ENCODE measurements around the gene DPP6. TPM values are rescaled to one million over a fixed set of nuclear protein-coding genes. Genes with fewer than 3 reads are reported as not detected.

Gene DPP6
- polyA plus RNA-seq, 1 donor (not counting 4 experiments of a cell fraction or from before 2014, with no cell fraction given) = not detected

DNA sequence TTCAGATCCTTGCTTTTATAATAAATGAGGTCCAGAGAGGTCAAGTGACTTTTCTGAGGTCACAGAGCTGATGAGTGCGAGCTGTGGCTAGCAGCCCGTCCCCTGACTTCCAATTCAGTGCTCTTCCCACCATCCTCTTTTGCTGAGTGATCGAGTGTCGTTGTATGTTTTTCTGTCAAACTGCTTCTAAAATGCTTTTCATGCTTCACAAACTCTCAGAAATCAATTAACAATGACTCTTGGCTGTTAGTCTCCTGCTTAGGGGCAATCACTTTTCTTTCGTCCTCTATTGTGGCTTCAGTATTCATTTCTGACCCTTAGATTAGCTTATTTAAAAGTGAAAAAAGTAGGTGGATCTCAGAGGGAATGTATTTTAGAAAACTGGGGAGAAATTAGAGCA is 423.7 kb downstream of the DPP6 start:
- Histone ChIP-seq H3K4me1 (ENCODE audit: control insufficient read depth, extremely low read depth, insufficient read depth, low read length) (no peaks in the 10 kb centered on the region), H3K79me2 (ENCODE audit: control insufficient read depth, insufficient read depth, low read length) (no peaks in the 10 kb centered on the region), H2AFZ (ENCODE audit: control insufficient read depth, low read length) (no peak overlapping the region), H3K27ac (ENCODE audit: control insufficient read depth, insufficient read depth, low read length) (no peak overlapping the region), H3K27me3 (ENCODE audit: control insufficient read depth, extremely low read depth, insufficient read depth, low read length) (no peaks in the 10 kb centered on the region), H3K9me3 (ENCODE audit: control insufficient read depth, low read depth, low read length) (peaks cover 1% of the 10 kb centered on the region), H3K36me3 (ENCODE audit: control insufficient read depth in 2 of 2, extremely low read depth in 1 of 2, insufficient read depth in 2 of 2, low read length in 2 of 2) (no peaks in the 10 kb centered on the region), H3K4me2 (ENCODE audit: control insufficient read depth, extremely low read depth, insufficient read depth, low read depth, low read length) (no peak overlapping the region), H3K9me1 (ENCODE audit: control insufficient read depth, extremely low read depth, insufficient read depth, low read length) (no peaks in the 10 kb centered on the region), H4K20me1 (ENCODE audit: control insufficient read depth, extremely low read depth, insufficient read depth, low read length) (no peaks in the 10 kb centered on the region), H3K9ac (ENCODE audit: control insufficient read depth, extremely low read depth, insufficient read depth, low read length) (no peak overlapping the region), H3K4me3 (ENCODE audit: control insufficient read depth in 2 of 3, extremely low read depth in 1 of 3, insufficient read depth in 2 of 3, low read depth in 1 of 3, low read length in 3 of 3) (no peak overlapping the region)
- DNase-seq (ENCODE audit: low read depth, low spot score) (no peak), FAIRE-seq (no peak)
- TF ChIP-seq, protein P1, sequence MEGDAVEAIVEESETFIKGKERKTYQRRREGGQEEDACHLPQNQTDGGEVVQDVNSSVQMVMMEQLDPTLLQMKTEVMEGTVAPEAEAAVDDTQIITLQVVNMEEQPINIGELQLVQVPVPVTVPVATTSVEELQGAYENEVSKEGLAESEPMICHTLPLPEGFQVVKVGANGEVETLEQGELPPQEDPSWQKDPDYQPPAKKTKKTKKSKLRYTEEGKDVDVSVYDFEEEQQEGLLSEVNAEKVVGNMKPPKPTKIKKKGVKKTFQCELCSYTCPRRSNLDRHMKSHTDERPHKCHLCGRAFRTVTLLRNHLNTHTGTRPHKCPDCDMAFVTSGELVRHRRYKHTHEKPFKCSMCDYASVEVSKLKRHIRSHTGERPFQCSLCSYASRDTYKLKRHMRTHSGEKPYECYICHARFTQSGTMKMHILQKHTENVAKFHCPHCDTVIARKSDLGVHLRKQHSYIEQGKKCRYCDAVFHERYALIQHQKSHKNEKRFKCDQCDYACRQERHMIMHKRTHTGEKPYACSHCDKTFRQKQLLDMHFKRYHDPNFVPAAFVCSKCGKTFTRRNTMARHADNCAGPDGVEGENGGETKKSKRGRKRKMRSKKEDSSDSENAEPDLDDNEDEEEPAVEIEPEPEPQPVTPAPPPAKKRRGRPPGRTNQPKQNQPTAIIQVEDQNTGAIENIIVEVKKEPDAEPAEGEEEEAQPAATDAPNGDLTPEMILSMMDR (optimal IDR thresholded peaks at IDR 0.05 in 1 of 3, IDR thresholded peaks at IDR 0.05 in 1 of 3, conservative IDR thresholded peaks at IDR 0.05 in 1 of 3; ENCODE audit: extremely low read depth in 1 of 3, insufficient read depth in 2 of 3, low read length in 3 of 3) = no peak
- TF ChIP-seq EZH2 (IDR thresholded peaks at IDR 0.05; ENCODE audit: low read length) = no peak
- dilution Hi-C loops (cut with MboI; ENCODE audit: extremely low pct_ligation_motif_present, low sequenced_read_pairs) = no loop called here

DNA sequence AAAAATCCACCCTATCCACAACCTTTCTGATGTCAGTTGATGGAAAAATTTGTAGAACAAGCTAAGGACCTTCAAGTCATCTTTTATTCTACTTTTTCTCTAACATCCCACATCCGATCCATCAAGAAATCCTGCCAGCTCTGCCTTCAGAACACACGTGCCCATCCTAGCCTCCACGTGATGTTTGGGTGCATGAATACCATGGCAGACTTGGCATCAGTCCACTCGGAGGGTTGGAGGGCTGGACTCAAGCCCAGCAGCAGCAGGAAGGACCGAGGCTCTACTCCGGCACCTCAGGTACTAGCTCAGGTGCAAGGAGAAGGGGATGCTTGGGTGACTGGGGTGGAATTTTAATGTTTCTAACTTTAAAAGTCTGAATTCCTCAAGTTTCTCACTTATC is 428.6 kb downstream of the DPP6 start:
- TF ChIP-seq, protein P1 (optimal IDR thresholded peaks at IDR 0.05 in 1 of 3, IDR thresholded peaks at IDR 0.05 in 1 of 3, conservative IDR thresholded peaks at IDR 0.05 in 1 of 3; ENCODE audit: extremely low read depth in 1 of 3, insufficient read depth in 2 of 3, low read length in 3 of 3) = no peak
- no peak for TF ChIP-seq EZH2 (IDR thresholded peaks at IDR 0.05; ENCODE audit: low read length)
- H3K36me3 ChIP-seq (ENCODE audit: control insufficient read depth in 2 of 2, extremely low read depth in 1 of 2, insufficient read depth in 2 of 2, low read length in 2 of 2) = no peaks in the 10 kb centered on the region
- H3K9me3 ChIP-seq (ENCODE audit: control insufficient read depth, low read depth, low read length) = peaks cover 2% of the 10 kb centered on the region
- H3K9me1 ChIP-seq (ENCODE audit: control insufficient read depth, extremely low read depth, insufficient read depth, low read length) = no peaks in the 10 kb centered on the region
- H3K4me3 ChIP-seq (ENCODE audit: control insufficient read depth in 2 of 3, extremely low read depth in 1 of 3, insufficient read depth in 2 of 3, low read depth in 1 of 3, low read length in 3 of 3) = no peak overlapping the region
- dilution Hi-C loops (cut with MboI; ENCODE audit: extremely low pct_ligation_motif_present, low sequenced_read_pairs) = no loop called here
- no peak overlapping the region for H3K27ac ChIP-seq (ENCODE audit: control insufficient read depth, insufficient read depth, low read length)
- H3K27me3 ChIP-seq (ENCODE audit: control insufficient read depth, extremely low read depth, insufficient read depth, low read length) = no peaks in the 10 kb centered on the region
- H2AFZ ChIP-seq (ENCODE audit: control insufficient read depth, low read length) = no peak overlapping the region
- no peaks in the 10 kb centered on the region for H4K20me1 ChIP-seq (ENCODE audit: control insufficient read depth, extremely low read depth, insufficient read depth, low read length)
- no peaks in the 10 kb centered on the region for H3K4me1 ChIP-seq (ENCODE audit: control insufficient read depth, extremely low read depth, insufficient read depth, low read length)
- DNase-seq (ENCODE audit: low read depth, low spot score) (no peak), FAIRE-seq (no peak)
- no peak overlapping the region for H3K9ac ChIP-seq (ENCODE audit: control insufficient read depth, extremely low read depth, insufficient read depth, low read length)
- H3K79me2 ChIP-seq (ENCODE audit: control insufficient read depth, insufficient read depth, low read length) = no peaks in the 10 kb centered on the region
- no peak overlapping the region for H3K4me2 ChIP-seq (ENCODE audit: control insufficient read depth, extremely low read depth, insufficient read depth, low read depth, low read length)

Measured in keratinocyte (primary cell).